SK-N-SH treated with all-trans-retinoic acid at 6 μM for 48 hours (cell line): ENCODE measurements around the gene WDR74.

Source experiments
- ATAC-seq: fragments of 200-7000 bp; cut with Tn5 transposase; 3 replicates; pipeline ENCODE4 v1.9.1; 2020; ENCODE audit warnings: mild to moderate bottlenecking, moderate library complexity
- ARNTL ChIP-seq: fragments of 450-650 bp; formaldehyde crosslinking; IDR thresholded peaks from 2 replicates; pipeline ENCODE4 v1.5.0; 2020; ENCODE audit warnings: low read depth, mild to moderate bottlenecking, moderate library complexity, borderline replicate concordance
- BACH2 ChIP-seq: fragments of 250-450 bp; sonication (Bioruptor Pico); IDR thresholded peaks from 2 replicates; pipeline ENCODE4 v1.9.0; 2021; ENCODE audit warnings: mild to moderate bottlenecking, borderline replicate concordance
- CSDC2 ChIP-seq: fragments of 250-450 bp; sonication (Bioruptor Pico); IDR thresholded peaks from 2 replicates; pipeline ENCODE4 v1.5.0; 2020; ENCODE audit warnings: mild to moderate bottlenecking, moderate library complexity
- GLIS3 ChIP-seq: fragments of 250-450 bp; sonication (Bioruptor Pico); IDR thresholded peaks from 2 replicates; pipeline ENCODE4 v1.5.0; 2020; ENCODE audit warnings: mild to moderate bottlenecking, moderate library complexity
- ISL1 ChIP-seq: fragments of 250-450 bp; sonication (Bioruptor Pico); IDR thresholded peaks from 2 replicates; pipeline ENCODE4 v2.1.2; 2022; ENCODE audit warnings: mild to moderate bottlenecking, moderate library complexity
- OSR1 ChIP-seq: fragments of 250-450 bp; sonication (Bioruptor Pico); IDR thresholded peaks from 2 replicates; pipeline ENCODE4 v1.8.0; 2022; ENCODE audit warnings: moderate library complexity, mild to moderate bottlenecking, inconsistent platforms
- PPARA ChIP-seq: fragments of 250-450 bp; sonication (Bioruptor Pico); IDR thresholded peaks from 2 replicates; pipeline ENCODE4 v1.5.0; 2020; ENCODE audit warnings: mild to moderate bottlenecking, borderline replicate concordance
- RARB ChIP-seq: fragments of 250-450 bp; sonication (Bioruptor Pico); IDR thresholded peaks from 2 replicates; pipeline ENCODE4 v1.8.0; 2021; ENCODE audit warnings: mild to moderate bottlenecking, moderate library complexity
- SNAI2 ChIP-seq: fragments of 250-450 bp; sonication (Bioruptor Pico); IDR thresholded peaks from 2 replicates; pipeline ENCODE4 v1.5.0; 2020; ENCODE audit warnings: mild to moderate bottlenecking, moderate library complexity
- TCF4 ChIP-seq: fragments of 250-450 bp; sonication (Bioruptor Pico); IDR thresholded peaks from 2 replicates; pipeline ENCODE4 v1.8.0; 2021; ENCODE audit warnings: mild to moderate bottlenecking, moderate library complexity, borderline replicate concordance
- TOX ChIP-seq: fragments of 250-450 bp; sonication (Bioruptor Pico); IDR thresholded peaks from 2 replicates; pipeline ENCODE4 v1.8.0; 2021; ENCODE audit warnings: mild to moderate bottlenecking, moderate library complexity, borderline replicate concordance
- ZC3H10 ChIP-seq: fragments of 250-450 bp; sonication (Bioruptor Pico); IDR thresholded peaks from 2 replicates; pipeline ENCODE4 v1.5.1; 2021; ENCODE audit warnings: mild to moderate bottlenecking, moderate library complexity
- ZFP3 ChIP-seq: fragments of 250-450 bp; sonication (Bioruptor Pico); IDR thresholded peaks from 2 replicates; pipeline ENCODE4 v1.5.0; 2020; ENCODE audit warnings: mild to moderate bottlenecking, moderate library complexity
- ZFP30 ChIP-seq: fragments of 450-650 bp; formaldehyde crosslinking; IDR thresholded peaks from 2 replicates; pipeline ENCODE4 v1.5.0; 2022; ENCODE audit warnings: mild to moderate bottlenecking, moderate library complexity
- ZNF565 ChIP-seq: fragments of 450-650 bp; formaldehyde crosslinking; conservative IDR thresholded peaks from 2 replicates; pipeline ENCODE4 v1.5.0; 2020; ENCODE audit warnings: low read depth, mild to moderate bottlenecking, moderate library complexity
- ZNF70 ChIP-seq: fragments of 450-650 bp; formaldehyde crosslinking; IDR thresholded peaks from 2 replicates; pipeline ENCODE4 v1.5.0; 2020; ENCODE audit warnings: mild to moderate bottlenecking, moderate library complexity
- ZNF8 ChIP-seq: fragments of 450-650 bp; formaldehyde crosslinking; IDR thresholded peaks from 2 replicates; pipeline ENCODE4 v1.5.0; 2020; ENCODE audit warnings: mild to moderate bottlenecking, moderate library complexity
- TF ChIP-seq, protein P1 (sequence below): fragments of 250-450 bp; sonication (Bioruptor Pico); IDR thresholded peaks from 2 replicates; pipeline ENCODE4 v1.5.1; 2020; ENCODE audit warnings: low read depth, mild to moderate bottlenecking, moderate library complexity
- TF ChIP-seq, protein P2 (sequence below): fragments of 250-450 bp; sonication (Bioruptor Pico); IDR thresholded peaks from 2 replicates; pipeline ENCODE4 v1.8.0; 2020; ENCODE audit warnings: mild to moderate bottlenecking, moderate library complexity, borderline replicate concordance
- TF ChIP-seq, protein P3 (sequence below): fragments of 250-450 bp; sonication (Bioruptor Pico); IDR thresholded peaks from 2 replicates; pipeline ENCODE4 v1.5.0; 2020; ENCODE audit warnings: mild to moderate bottlenecking, moderate library complexity
- TF ChIP-seq, protein P4 (sequence below): fragments of 250-450 bp; sonication (Bioruptor Pico); IDR thresholded peaks from 2 replicates; pipeline ENCODE4 v1.5.1; 2021; ENCODE audit warnings: mild to moderate bottlenecking, moderate library complexity
- TF ChIP-seq, protein P5 (sequence below): fragments of 250-450 bp; sonication (Bioruptor Pico); IDR thresholded peaks from 2 replicates; pipeline ENCODE4 v1.8.0; 2021; ENCODE audit warnings: low read depth, mild to moderate bottlenecking, moderate library complexity, borderline replicate concordance

Gene WDR74

DNA sequence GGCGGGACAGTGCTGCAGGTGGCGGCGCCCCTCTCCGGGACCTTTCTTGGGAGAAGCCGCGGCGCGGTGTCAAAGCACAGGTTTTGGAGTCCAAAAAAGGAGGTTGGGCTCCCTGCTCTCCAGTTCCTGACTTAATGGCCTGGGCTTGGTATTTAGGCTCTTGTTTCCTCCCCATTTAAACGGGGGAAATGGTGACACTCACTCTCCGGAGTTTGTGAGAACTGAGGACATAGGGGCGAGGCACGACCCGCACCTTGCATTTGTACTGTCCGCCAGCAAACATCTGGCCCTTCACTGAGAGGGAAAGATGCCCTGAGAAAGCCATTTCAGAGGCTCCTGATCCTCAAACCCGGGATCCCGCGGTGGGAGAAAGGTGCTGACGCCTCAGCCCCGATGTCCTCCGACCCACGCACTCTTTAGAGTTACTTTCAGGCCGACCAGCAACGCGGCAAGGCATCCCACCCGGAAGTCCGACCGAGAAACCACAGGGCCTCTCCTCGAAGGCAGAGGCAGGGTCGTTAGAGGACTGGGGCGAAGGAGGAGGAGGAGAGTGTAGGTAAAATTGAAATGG, 2.9 kb upstream of the WDR74 start:
- no peak for ATAC-seq
- no peak for TF ChIP-seq ZNF70 (CRISPR knock-in tag)
- TF ChIP-seq ZFP30 (CRISPR knock-in tag) = no peak
- TF ChIP-seq TCF4 = no peak
- TF ChIP-seq, protein P1, sequence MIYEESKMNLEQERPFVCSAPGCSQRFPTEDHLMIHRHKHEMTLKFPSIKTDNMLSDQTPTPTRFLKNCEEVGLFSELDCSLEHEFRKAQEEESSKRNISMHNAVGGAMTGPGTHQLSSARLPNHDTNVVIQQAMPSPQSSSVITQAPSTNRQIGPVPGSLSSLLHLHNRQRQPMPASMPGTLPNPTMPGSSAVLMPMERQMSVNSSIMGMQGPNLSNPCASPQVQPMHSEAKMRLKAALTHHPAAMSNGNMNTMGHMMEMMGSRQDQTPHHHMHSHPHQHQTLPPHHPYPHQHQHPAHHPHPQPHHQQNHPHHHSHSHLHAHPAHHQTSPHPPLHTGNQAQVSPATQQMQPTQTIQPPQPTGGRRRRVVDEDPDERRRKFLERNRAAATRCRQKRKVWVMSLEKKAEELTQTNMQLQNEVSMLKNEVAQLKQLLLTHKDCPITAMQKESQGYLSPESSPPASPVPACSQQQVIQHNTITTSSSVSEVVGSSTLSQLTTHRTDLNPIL (CRISPR knock-in tag) = no peak
- no peak for TF ChIP-seq BACH2 (CRISPR knock-in tag)
- TF ChIP-seq RARB (CRISPR knock-in tag) = no peak
- TF ChIP-seq GLIS3 (CRISPR knock-in tag) = no peak
- TF ChIP-seq OSR1 (CRISPR knock-in tag) = no peak
- TF ChIP-seq SNAI2 (CRISPR knock-in tag) = peak; percentile 75; the same call in 1 of the 2 replicates
- TF ChIP-seq ZNF8 (CRISPR knock-in tag) = no peak
- TF ChIP-seq, protein P2, sequence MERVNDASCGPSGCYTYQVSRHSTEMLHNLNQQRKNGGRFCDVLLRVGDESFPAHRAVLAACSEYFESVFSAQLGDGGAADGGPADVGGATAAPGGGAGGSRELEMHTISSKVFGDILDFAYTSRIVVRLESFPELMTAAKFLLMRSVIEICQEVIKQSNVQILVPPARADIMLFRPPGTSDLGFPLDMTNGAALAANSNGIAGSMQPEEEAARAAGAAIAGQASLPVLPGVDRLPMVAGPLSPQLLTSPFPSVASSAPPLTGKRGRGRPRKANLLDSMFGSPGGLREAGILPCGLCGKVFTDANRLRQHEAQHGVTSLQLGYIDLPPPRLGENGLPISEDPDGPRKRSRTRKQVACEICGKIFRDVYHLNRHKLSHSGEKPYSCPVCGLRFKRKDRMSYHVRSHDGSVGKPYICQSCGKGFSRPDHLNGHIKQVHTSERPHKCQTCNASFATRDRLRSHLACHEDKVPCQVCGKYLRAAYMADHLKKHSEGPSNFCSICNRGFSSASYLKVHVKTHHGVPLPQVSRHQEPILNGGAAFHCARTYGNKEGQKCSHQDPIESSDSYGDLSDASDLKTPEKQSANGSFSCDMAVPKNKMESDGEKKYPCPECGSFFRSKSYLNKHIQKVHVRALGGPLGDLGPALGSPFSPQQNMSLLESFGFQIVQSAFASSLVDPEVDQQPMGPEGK (CRISPR knock-in tag) = no peak
- TF ChIP-seq, protein P3, sequence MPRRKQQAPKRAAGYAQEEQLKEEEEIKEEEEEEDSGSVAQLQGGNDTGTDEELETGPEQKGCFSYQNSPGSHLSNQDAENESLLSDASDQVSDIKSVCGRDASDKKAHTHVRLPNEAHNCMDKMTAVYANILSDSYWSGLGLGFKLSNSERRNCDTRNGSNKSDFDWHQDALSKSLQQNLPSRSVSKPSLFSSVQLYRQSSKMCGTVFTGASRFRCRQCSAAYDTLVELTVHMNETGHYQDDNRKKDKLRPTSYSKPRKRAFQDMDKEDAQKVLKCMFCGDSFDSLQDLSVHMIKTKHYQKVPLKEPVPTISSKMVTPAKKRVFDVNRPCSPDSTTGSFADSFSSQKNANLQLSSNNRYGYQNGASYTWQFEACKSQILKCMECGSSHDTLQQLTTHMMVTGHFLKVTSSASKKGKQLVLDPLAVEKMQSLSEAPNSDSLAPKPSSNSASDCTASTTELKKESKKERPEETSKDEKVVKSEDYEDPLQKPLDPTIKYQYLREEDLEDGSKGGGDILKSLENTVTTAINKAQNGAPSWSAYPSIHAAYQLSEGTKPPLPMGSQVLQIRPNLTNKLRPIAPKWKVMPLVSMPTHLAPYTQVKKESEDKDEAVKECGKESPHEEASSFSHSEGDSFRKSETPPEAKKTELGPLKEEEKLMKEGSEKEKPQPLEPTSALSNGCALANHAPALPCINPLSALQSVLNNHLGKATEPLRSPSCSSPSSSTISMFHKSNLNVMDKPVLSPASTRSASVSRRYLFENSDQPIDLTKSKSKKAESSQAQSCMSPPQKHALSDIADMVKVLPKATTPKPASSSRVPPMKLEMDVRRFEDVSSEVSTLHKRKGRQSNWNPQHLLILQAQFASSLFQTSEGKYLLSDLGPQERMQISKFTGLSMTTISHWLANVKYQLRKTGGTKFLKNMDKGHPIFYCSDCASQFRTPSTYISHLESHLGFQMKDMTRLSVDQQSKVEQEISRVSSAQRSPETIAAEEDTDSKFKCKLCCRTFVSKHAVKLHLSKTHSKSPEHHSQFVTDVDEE (CRISPR knock-in tag) = 0 out of 2 replicates have a peak, but pooled peaks have one; percentile 58
- TF ChIP-seq, protein P4, sequence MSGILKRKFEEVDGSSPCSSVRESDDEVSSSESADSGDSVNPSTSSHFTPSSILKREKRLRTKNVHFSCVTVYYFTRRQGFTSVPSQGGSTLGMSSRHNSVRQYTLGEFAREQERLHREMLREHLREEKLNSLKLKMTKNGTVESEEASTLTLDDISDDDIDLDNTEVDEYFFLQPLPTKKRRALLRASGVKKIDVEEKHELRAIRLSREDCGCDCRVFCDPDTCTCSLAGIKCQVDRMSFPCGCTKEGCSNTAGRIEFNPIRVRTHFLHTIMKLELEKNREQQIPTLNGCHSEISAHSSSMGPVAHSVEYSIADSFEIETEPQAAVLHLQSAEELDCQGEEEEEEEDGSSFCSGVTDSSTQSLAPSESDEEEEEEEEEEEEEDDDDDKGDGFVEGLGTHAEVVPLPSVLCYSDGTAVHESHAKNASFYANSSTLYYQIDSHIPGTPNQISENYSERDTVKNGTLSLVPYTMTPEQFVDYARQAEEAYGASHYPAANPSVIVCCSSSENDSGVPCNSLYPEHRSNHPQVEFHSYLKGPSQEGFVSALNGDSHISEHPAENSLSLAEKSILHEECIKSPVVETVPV (CRISPR knock-in tag) = no peak
- TF ChIP-seq ZFP3 (CRISPR knock-in tag) = 0 out of 2 replicates have a peak, but pooled peaks have one; percentile 10
- no peak for TF ChIP-seq TOX
- peak; percentile 61; the same call in 1 of the 2 replicates for TF ChIP-seq CSDC2
- TF ChIP-seq ISL1 (CRISPR knock-in tag) = no peak
- no peak for TF ChIP-seq PPARA (CRISPR knock-in tag)
- TF ChIP-seq, protein P5, sequence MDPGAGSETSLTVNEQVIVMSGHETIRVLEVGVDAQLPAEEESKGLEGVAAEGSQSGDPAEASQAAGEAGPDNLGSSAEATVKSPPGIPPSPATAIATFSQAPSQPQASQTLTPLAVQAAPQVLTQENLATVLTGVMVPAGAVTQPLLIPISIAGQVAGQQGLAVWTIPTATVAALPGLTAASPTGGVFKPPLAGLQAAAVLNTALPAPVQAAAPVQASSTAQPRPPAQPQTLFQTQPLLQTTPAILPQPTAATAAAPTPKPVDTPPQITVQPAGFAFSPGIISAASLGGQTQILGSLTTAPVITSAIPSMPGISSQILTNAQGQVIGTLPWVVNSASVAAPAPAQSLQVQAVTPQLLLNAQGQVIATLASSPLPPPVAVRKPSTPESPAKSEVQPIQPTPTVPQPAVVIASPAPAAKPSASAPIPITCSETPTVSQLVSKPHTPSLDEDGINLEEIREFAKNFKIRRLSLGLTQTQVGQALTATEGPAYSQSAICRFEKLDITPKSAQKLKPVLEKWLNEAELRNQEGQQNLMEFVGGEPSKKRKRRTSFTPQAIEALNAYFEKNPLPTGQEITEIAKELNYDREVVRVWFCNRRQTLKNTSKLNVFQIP (CRISPR knock-in tag) = no peak

DNA sequence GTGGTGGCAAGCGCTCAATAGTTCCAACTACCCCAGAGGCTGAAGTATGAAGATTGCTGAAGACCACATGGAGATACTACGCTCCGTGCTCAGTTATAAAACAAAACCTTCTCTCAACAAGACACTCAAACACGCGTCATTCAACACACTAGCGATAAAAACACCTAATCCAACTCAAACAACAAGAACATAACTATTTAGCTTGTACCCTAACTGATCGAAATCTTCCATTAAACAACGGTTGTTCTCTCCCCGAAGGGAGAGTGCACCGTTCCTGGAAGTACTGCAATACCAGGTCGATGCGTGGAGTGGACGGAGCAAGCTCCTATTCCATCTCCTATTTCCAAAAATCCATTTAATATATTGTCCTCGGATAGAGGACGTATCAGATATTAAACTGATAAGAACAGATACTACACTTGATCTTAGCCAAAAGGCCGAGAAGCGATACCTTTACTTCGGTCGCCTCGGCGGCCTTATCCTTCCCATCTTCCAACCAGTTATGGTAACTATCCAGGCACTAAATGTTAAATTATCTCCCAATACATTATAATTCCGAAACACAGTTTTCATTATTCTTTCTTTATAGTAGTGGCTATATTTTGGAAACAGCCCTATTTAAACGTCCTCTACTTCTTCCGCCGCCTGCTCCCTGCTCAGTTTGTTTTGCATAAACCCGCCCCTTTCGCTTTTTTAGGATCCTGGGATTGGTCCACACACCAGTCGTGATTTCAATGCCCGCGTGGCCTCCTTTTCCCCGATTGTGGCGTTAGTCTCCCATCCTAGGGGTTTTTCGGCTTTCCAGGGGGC, 2.2 kb upstream of the WDR74 start:
- peak; percentile 88 for ATAC-seq
- peak; percentile 100 for TF ChIP-seq RARB (CRISPR knock-in tag)
- TF ChIP-seq PPARA (CRISPR knock-in tag) = peak; percentile 99
- TF ChIP-seq SNAI2 (CRISPR knock-in tag) = peak; percentile 100
- peak; percentile 96 for TF ChIP-seq ZNF70 (CRISPR knock-in tag)
- TF ChIP-seq GLIS3 (CRISPR knock-in tag) = peak; percentile 100
- TF ChIP-seq, protein P1 (CRISPR knock-in tag) = peak; percentile 100
- peak; percentile 93 for TF ChIP-seq ZFP3 (CRISPR knock-in tag)
- peak; percentile 96; the same call in 1 of the 2 replicates for TF ChIP-seq CSDC2
- TF ChIP-seq, protein P2 (CRISPR knock-in tag) = peak; percentile 100
- peak; percentile 100 for TF ChIP-seq ZC3H10 (CRISPR knock-in tag)
- TF ChIP-seq ISL1 (CRISPR knock-in tag) = peak; percentile 63; the same call in 1 of the 2 replicates
- peak; percentile 95 for TF ChIP-seq ZNF8 (CRISPR knock-in tag)
- TF ChIP-seq ARNTL (CRISPR knock-in tag) = peak; percentile 98
- TF ChIP-seq OSR1 (CRISPR knock-in tag) = no peak
- TF ChIP-seq, protein P4 (CRISPR knock-in tag) = peak; percentile 100
- peak; percentile 99 for TF ChIP-seq ZNF565 (CRISPR knock-in tag)
- TF ChIP-seq BACH2 (CRISPR knock-in tag) = peak; percentile 44; the same call in 1 of the 2 replicates
